SK-N-SH (cell line): Measurements from ENCODE around the gene RCOR3. TPM values are rescaled to one million over a fixed set of nuclear protein-coding genes. Genes with fewer than 3 reads are reported as not detected.

ENCODE experiments used
- CTCF ChIA-PET: fragments of 300-600, 350-600 bp; formaldehyde crosslinking; extraction: SDS; loops from one replicate; lab custom pipeline; 2021; lab: Yijun Ruan, JAX
- POLR2A ChIA-PET: fragments of 350-600 bp; sonication (Branson Sonifier 250); formaldehyde crosslinking; extraction: SDS; loops from one replicate; lab custom pipeline; 2020; ENCODE audit warnings: antibody characterized with exemption, inconsistent platforms; lab: Yijun Ruan, JAX
- DNase-seq: peaks from one replicate; pipeline ENCODE4 v3.0.0; 2012
- H2AFZ ChIP-seq: fragments of 200-600 bp; sonication (generic); 2 replicates; pipeline ENCODE4 v1.8.1; 2016; ENCODE audit warnings: antibody characterized with exemption, mild to moderate bottlenecking, low read depth
- H3F3A ChIP-seq: fragments of 200-600 bp; sonication (generic); replicated peaks from 2 replicates; pipeline ENCODE3; 2016; ENCODE audit warnings: antibody characterized with exemption, mild to moderate bottlenecking; ENCODE audit not compliant: insufficient read depth
- H3K27ac ChIP-seq, 2 experiments: fragments of 200-500 bp in 1 of 2; fragments of 200-600 bp in 1 of 2; sonication (Bioruptor generic) in 1 of 2; sonication (generic), shearing (Covaris generic) in 1 of 2; 2 replicates each; pipeline versions ENCODE4 v1.5.1 to v1.6.1; 2014 to 2016; ENCODE audit warnings: low read depth in 2 of 2, inconsistent platforms in 1 of 2, low read length in 1 of 2, mild to moderate bottlenecking in 1 of 2, mixed read lengths in 1 of 2
- H3K27me3 ChIP-seq: fragments of 200-600 bp; sonication (generic), shearing (Covaris generic); 2 replicates; pipeline ENCODE4 v1.6.1; 2016; ENCODE audit warnings: mixed run types; ENCODE audit not compliant: insufficient read depth
- H3K36me3 ChIP-seq, 2 experiments: fragments of 200-500 bp in 1 of 2; fragments of 200-600 bp in 1 of 2; sonication (Bioruptor generic) in 1 of 2; sonication (generic) in 1 of 2; replicated peaks in 1 of 2; 2 replicates each; pipeline versions ENCODE3 to v1.5.1; 2014 to 2016; ENCODE audit warnings: low read length in 1 of 2, mild to moderate bottlenecking in 1 of 2; ENCODE audit not compliant: insufficient read depth in 2 of 2, control insufficient read depth in 1 of 2
- H3K4me1 ChIP-seq, 2 experiments: fragments of 200-500 bp in 1 of 2; fragments of 200-600 bp in 1 of 2; sonication (Bioruptor generic) in 1 of 2; sonication (generic), shearing (Covaris generic) in 1 of 2; 2 replicates each; pipeline versions ENCODE4 v1.5.1 to v1.6.1; 2014 to 2016; ENCODE audit warnings: low read depth in 1 of 2, low read length in 1 of 2, mixed run types in 1 of 2; ENCODE audit not compliant: insufficient read depth in 2 of 2, control insufficient read depth in 1 of 2
- H3K4me2 ChIP-seq: fragments of 200-600 bp; sonication (generic), shearing (Covaris generic); 2 replicates; pipeline ENCODE4 v1.6.1; 2017; ENCODE audit warnings: mixed run types
- H3K4me3 ChIP-seq, 2 experiments: fragments of 200-500 bp in 1 of 2; fragments of 200-600 bp in 1 of 2; sonication (Bioruptor generic) in 1 of 2; sonication (generic), shearing (Covaris generic) in 1 of 2; 2 replicates each; pipeline versions ENCODE4 v1.5.1 to v1.8.1; 2014 to 2016; ENCODE audit warnings: low read depth in 2 of 2, inconsistent platforms in 1 of 2, low read length in 1 of 2, mild to moderate bottlenecking in 1 of 2, mixed read lengths in 1 of 2, moderate library complexity in 1 of 2
- H3K79me2 ChIP-seq: fragments of 200-600 bp; sonication (generic); 2 replicates; pipeline ENCODE4 v1.8.1; 2017; ENCODE audit warnings: mild to moderate bottlenecking; ENCODE audit not compliant: insufficient read depth
- H3K9ac ChIP-seq: fragments of 200-600 bp; sonication (generic); 2 replicates; pipeline ENCODE4 v1.6.1; 2017; ENCODE audit warnings: mixed run types
- H3K9me2 ChIP-seq: fragments of 200-600 bp; sonication (generic); 2 replicates; pipeline ENCODE4 v1.6.1; 2017; ENCODE audit warnings: mixed run types
- H3K9me3 ChIP-seq: fragments of 200-600 bp; sonication (generic); 2 replicates; pipeline ENCODE4 v1.6.1; 2017; ENCODE audit warnings: mixed run types, mild to moderate bottlenecking, moderate library complexity
- H4K20me1 ChIP-seq: fragments of 200-600 bp; sonication (generic); 2 replicates; pipeline ENCODE4 v1.6.1; 2017; ENCODE audit warnings: mild to moderate bottlenecking, mixed run types; ENCODE audit not compliant: insufficient read depth
- CHD2 ChIP-seq: fragments of 150-350 bp; IDR thresholded peaks from 2 replicates; pipeline ENCODE4 v1.6.1; 2018; ENCODE audit warnings: low read length; ENCODE audit not compliant: partially characterized antibody
- EZH2phosphoT487 ChIP-seq: fragments of 200-600 bp; sonication (generic); IDR thresholded peaks from 2 replicates; pipeline ENCODE4 v1.6.1; 2017; ENCODE audit warnings: low read depth, mixed run types, mild to moderate bottlenecking, antibody characterized with exemption, moderate library complexity, borderline replicate concordance
- FOSL2 ChIP-seq: IDR thresholded peaks from 2 replicates; pipeline ENCODE4 v1.4.0; 2012; ENCODE audit warnings: low read depth, mild to moderate bottlenecking, moderate library complexity, borderline replicate concordance
- FOXJ3 ChIP-seq: sonication (generic); formaldehyde crosslinking; IDR thresholded peaks from 2 replicates; pipeline ENCODE4 v1.5.1; 2020; ENCODE audit warnings: mild to moderate bottlenecking, missing genetic modification reagents
- FOXM1 ChIP-seq: IDR thresholded peaks from 2 replicates; pipeline ENCODE4 v1.4.0; 2012; ENCODE audit warnings: low read depth, mild to moderate bottlenecking
- GABPA ChIP-seq: IDR thresholded peaks from 2 replicates; pipeline ENCODE4 v1.4.0; 2012; ENCODE audit warnings: low read depth, mild to moderate bottlenecking
- GATA2 ChIP-seq: sonication (generic); formaldehyde crosslinking; IDR thresholded peaks from 2 replicates; pipeline ENCODE4 v1.5.0; 2020; ENCODE audit warnings: mild to moderate bottlenecking, missing genetic modification reagents
- JUND ChIP-seq: IDR thresholded peaks from 2 replicates; pipeline ENCODE4 v1.4.0; 2012
- MAX ChIP-seq: IDR thresholded peaks from 2 replicates; pipeline ENCODE4 v1.4.0; 2012; ENCODE audit warnings: low read depth
- MXI1 ChIP-seq: IDR thresholded peaks from 2 replicates; pipeline ENCODE4 v1.6.1; 2012; ENCODE audit warnings: mild to moderate bottlenecking, low read depth, low read length, improper control_type of control experiment
- NRF1 ChIP-seq: IDR thresholded peaks from 2 replicates; pipeline ENCODE4 v1.6.1; 2012; ENCODE audit warnings: low read depth, mild to moderate bottlenecking, low read length
- POLR2AphosphoS5 ChIP-seq: IDR thresholded peaks from 2 replicates; pipeline ENCODE4 v1.6.1; 2012; ENCODE audit warnings: low read depth, low read length
- RXRA ChIP-seq: IDR thresholded peaks from 2 replicates; pipeline ENCODE4 v1.4.0; 2012; ENCODE audit warnings: low read depth, mild to moderate bottlenecking, borderline replicate concordance
- SIN3A ChIP-seq: IDR thresholded peaks from 2 replicates; pipeline ENCODE4 v1.6.1; 2012; ENCODE audit warnings: low read depth, mild to moderate bottlenecking, low read length, moderate library complexity, borderline replicate concordance
- SMC3 ChIP-seq: IDR thresholded peaks from 2 replicates; pipeline ENCODE4 v1.6.1; 2012; ENCODE audit warnings: low read depth, low read length, improper control_type of control experiment
- TAF1 ChIP-seq: IDR thresholded peaks from 2 replicates; pipeline ENCODE4 v1.6.1; 2012; ENCODE audit warnings: low read depth, mild to moderate bottlenecking, low read length, moderate library complexity, borderline replicate concordance
- TCF12 ChIP-seq: IDR thresholded peaks from 2 replicates; pipeline ENCODE4 v1.4.0; 2012
- TEAD4 ChIP-seq: IDR thresholded peaks from 2 replicates; pipeline ENCODE4 v1.4.0; 2012; ENCODE audit warnings: mild to moderate bottlenecking, borderline replicate concordance; ENCODE audit not compliant: insufficient read depth
- USF2 ChIP-seq: fragments of 150-350 bp; IDR thresholded peaks from 2 replicates; pipeline ENCODE4 v1.6.1; 2017; ENCODE audit warnings: antibody characterized with exemption, low read length, low read depth, borderline replicate concordance
- WGBS: methylation state at CpG from one replicate; pipeline ENCODE4 v1.1.6; 2017; ENCODE audit warnings: low lambda C conversion rate; 5-methylcytosine and 5-hydroxymethylcytosine counted together
- polyA plus RNA-seq, 3 experiments: library from polyadenylated mRNA; depleted of rRNA; stranded (reverse); fragments of >200 nt; gene quantifications; 2 replicates each; pipeline ENCODE4 v1.2.3, GENCODE V29; 2012
- TF ChIP-seq, protein P1 (sequence below): fragments of 150-350 bp; IDR thresholded peaks from 2 replicates; pipeline ENCODE4 v1.6.1; 2016; ENCODE audit warnings: mild to moderate bottlenecking, low read depth, low read length
- TF ChIP-seq, protein P2 (sequence below): IDR thresholded peaks from 2 replicates; pipeline ENCODE4 v1.4.0; 2012; ENCODE audit warnings: low read depth, borderline replicate concordance
- TF ChIP-seq, protein P3 (sequence below): IDR thresholded peaks from 2 replicates; pipeline ENCODE4 v1.4.0; 2012; ENCODE audit warnings: low read depth, borderline replicate concordance

The RCOR3 gene
- polyA plus RNA-seq, 1 of the 3 experiments (the other 2 are of a cell fraction): 18.7 TPM

DNA sequence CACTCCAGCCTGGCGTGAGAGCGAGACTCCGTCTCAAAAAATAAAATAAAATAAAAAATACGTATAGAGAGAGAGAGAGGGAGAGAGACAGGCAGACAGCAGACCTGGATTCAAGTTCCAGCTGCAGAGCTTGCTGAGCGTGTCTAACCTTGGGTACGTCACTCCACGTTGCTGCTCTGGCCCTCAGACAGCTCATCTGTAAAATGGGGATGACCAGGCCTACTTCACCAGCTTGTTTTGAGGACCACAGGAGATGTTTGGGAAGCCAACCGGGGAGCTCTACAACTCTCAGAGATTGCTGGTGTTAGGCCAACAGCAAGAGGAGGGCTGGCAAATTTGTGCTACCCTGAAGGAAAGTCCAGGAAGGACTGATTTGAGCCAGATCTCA lies 67.0 kb downstream of the RCOR3 start (continued):
- TF ChIP-seq RXRA (no peak), TAF1 (no peak; the same call in 1 of the 2 replicates)

- H3K36me3 ChIP-seq: no peaks in the 10 kb centered on the region
These were observed 67.6 kb downstream of the RCOR3 start, which contains the start of gene TRAF5 for GRCh38 chr1:211326528-211327345. Gene TRAF5 (plus strand): TSS chr1:211326833. CDS start chr1:211353240, 26,407 bp downstream.

More at GRCh38 chr1:211326528-211327345, 67.6 kb downstream of the RCOR3 start, which contains the start of gene TRAF5:
- Histone ChIP-seq H3K27ac (peak within 1 kb of the TSS in 1 of 2 experiments; percentile 59; a peak in 1 of 4 replicates), H3K4me1 (peaks cover 0 to 39% of the 10 kb centered on the region in 2 experiments; a peak in 3 of 4 replicates), H2AFZ (peak within 1 kb of the TSS; percentile 97), H3K9ac (peak within 1 kb of the TSS; percentile 75), H3K79me2 (no peaks in the 10 kb centered on the region; the same call in 1 of the 2 replicates), H3K4me3 (peak within 1 kb of the TSS; percentile 70 to 76), H4K20me1 (no peaks in the 10 kb centered on the region), H3K9me2 (no peaks in the 10 kb centered on the region), H3K27me3 (no peaks in the 10 kb centered on the region), H3F3A (peaks cover 3% of the 10 kb centered on the region), H3K4me2 (peak within 1 kb of the TSS; percentile 75), H3K9me3 (no peaks in the 10 kb centered on the region)
- 17% methylated on average over 24 of the region's 91 CpGs for WGBS
- CTCF ChIA-PET: interaction anchor here (0.8 to 2.6 kb wide), 11 partner anchors 11 to 328 kb away, joined by 3 to 22 read pairs (median 3); no protein-coding TSS in a partner anchor
- TF ChIP-seq MXI1 (peak; percentile 2; the same call in 1 of the 2 replicates), EZH2phosphoT487 (no peak), GABPA (no peak), GATA2 (no peak), MAX (peak; percentile 52; the same call in 1 of the 2 replicates), CHD2 (no peak), FOSL2 (no peak), USF2 (no peak), TAF1 (peak; percentile 4; the same call in 1 of the 2 replicates), SIN3A (no peak; the same call in 1 of the 2 replicates), TCF12 (no peak), JUND (no peak), SMC3 (no peak), NRF1 (0 out of 2 replicates have a peak, but pooled peaks have one; percentile 1), POLR2AphosphoS5 (no peak), RXRA (no peak), FOXJ3 (CRISPR knock-in tag) (no peak), TEAD4 (no peak), FOXM1 (no peak)
- TF ChIP-seq, protein P1, sequence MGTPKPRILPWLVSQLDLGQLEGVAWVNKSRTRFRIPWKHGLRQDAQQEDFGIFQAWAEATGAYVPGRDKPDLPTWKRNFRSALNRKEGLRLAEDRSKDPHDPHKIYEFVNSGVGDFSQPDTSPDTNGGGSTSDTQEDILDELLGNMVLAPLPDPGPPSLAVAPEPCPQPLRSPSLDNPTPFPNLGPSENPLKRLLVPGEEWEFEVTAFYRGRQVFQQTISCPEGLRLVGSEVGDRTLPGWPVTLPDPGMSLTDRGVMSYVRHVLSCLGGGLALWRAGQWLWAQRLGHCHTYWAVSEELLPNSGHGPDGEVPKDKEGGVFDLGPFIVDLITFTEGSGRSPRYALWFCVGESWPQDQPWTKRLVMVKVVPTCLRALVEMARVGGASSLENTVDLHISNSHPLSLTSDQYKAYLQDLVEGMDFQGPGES: no peak
- TF ChIP-seq, protein P2, sequence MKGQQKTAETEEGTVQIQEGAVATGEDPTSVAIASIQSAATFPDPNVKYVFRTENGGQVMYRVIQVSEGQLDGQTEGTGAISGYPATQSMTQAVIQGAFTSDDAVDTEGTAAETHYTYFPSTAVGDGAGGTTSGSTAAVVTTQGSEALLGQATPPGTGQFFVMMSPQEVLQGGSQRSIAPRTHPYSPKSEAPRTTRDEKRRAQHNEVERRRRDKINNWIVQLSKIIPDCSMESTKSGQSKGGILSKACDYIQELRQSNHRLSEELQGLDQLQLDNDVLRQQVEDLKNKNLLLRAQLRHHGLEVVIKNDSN: no peak
- TF ChIP-seq, protein P3, sequence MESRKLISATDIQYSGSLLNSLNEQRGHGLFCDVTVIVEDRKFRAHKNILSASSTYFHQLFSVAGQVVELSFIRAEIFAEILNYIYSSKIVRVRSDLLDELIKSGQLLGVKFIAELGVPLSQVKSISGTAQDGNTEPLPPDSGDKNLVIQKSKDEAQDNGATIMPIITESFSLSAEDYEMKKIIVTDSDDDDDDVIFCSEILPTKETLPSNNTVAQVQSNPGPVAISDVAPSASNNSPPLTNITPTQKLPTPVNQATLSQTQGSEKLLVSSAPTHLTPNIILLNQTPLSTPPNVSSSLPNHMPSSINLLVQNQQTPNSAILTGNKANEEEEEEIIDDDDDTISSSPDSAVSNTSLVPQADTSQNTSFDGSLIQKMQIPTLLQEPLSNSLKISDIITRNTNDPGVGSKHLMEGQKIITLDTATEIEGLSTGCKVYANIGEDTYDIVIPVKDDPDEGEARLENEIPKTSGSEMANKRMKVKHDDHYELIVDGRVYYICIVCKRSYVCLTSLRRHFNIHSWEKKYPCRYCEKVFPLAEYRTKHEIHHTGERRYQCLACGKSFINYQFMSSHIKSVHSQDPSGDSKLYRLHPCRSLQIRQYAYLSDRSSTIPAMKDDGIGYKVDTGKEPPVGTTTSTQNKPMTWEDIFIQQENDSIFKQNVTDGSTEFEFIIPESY: no peak
- POLR2A ChIA-PET: interaction anchor here (1.1 kb wide), 1 partner anchor 56 kb away, joined by 3 read pairs; no protein-coding TSS in a partner anchor
- DNase-seq: peak; percentile 89
